ENCODE data around the gene TGIF1.

DNA sequence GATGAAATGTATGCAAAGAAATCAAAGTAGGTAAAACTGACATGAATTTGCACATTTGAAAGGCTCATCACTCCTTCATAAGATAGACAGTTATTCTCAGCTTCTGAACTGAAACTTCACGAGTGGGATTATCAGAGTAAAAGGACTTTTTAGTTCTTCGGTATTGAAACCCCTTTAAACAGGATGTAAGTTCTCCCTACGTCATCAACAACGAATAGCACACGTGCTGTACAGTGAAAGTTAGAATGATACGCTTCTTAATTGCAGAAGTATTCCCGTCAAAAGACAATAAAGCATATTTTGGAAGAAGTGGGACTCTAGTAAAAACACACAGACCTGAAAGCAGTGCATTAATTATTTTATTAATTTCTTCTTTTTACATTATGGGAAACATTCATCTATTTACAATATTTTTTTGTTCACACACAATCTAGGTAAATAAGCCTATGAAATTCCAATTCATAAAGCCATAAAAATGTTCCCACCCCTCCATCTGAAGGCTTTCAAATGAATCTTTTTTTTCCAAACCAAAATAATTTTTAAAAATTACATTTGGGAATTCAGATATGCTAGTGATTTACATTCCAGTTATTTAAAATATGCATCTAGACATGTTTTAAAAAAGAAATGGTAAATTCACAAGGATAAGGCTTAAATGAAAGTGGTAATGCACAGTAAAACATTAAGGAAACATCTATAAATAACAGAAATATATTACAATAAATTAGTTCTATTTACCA is 45.9 kb downstream of the TGIF1 start:
- no peak for TF ChIP-seq POLR2A (IDR thresholded peaks at IDR 0.05)
- TF ChIP-seq, protein P1, sequence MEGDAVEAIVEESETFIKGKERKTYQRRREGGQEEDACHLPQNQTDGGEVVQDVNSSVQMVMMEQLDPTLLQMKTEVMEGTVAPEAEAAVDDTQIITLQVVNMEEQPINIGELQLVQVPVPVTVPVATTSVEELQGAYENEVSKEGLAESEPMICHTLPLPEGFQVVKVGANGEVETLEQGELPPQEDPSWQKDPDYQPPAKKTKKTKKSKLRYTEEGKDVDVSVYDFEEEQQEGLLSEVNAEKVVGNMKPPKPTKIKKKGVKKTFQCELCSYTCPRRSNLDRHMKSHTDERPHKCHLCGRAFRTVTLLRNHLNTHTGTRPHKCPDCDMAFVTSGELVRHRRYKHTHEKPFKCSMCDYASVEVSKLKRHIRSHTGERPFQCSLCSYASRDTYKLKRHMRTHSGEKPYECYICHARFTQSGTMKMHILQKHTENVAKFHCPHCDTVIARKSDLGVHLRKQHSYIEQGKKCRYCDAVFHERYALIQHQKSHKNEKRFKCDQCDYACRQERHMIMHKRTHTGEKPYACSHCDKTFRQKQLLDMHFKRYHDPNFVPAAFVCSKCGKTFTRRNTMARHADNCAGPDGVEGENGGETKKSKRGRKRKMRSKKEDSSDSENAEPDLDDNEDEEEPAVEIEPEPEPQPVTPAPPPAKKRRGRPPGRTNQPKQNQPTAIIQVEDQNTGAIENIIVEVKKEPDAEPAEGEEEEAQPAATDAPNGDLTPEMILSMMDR (IDR thresholded peaks at IDR 0.05) = no peak
